ENCODE results near the gene C14orf119.
A peak's percentile ranks its signal among the peaks of the same experiment; 100 is the strongest.

C14orf119 gene, protein sequence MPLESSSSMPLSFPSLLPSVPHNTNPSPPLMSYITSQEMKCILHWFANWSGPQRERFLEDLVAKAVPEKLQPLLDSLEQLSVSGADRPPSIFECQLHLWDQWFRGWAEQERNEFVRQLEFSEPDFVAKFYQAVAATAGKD

GRCh38 chr14:23095196-23096108 lies at the start of gene C14orf119:
TSS of gene C14orf119 (plus strand) at chr14:23095505. CDS start at chr14:23097659, 2,154 bp downstream.
- peak; percentile 100 for DNase-seq (ENCODE audit: low spot score)

GRCh38 chr14:23047034-23047634 lies 48.2 kb upstream of the C14orf119 start:
- no peak for DNase-seq (ENCODE audit: low spot score)

DNA sequence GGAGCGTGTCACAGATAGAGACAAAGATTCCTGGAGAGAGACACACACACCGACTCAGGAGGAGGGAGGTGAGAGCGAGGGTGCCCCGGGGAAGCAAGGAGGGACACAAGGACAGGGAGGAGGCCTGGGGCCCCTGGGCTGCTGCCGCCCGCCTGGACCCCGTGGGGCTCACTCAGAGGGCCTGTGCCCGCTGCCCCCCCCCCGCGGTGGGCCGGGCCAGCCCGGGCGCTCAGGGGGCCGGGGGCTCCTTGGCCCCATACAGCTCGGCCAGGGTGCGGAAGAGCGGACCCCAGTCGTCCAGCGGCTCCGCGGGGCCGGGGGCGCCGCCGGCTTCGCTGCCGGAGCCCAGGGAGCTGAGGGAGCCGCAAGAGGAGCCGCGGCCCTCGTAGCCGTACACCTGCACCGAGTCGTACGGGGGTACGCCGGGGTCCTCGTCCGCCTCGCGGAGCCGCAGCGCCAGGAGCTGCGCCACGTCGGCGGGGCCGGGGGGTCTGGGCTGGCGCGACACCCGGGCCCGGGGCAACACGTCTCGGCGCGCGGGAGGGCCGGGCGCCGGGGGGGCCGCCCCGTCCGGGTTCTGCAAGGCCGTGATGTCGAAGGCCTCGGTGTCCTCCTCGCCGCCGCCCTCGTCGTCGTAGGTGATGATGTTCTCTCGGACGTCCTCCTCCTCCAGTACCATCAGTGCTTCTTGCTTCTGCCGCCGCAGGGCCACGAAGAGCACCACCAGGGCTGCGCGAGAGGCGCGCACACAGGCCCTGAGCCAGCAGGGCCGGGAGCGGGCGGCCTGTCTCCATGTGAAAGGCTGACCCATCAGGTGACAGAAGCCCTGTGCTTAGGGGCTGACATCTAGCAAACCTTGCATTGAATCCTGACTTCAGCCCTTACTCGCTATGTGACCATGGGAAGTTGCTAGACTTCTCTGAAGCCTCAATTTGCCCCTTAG lies 47.3 kb upstream of the C14orf119 start:
- no peak for DNase-seq (ENCODE audit: low spot score)

DNA sequence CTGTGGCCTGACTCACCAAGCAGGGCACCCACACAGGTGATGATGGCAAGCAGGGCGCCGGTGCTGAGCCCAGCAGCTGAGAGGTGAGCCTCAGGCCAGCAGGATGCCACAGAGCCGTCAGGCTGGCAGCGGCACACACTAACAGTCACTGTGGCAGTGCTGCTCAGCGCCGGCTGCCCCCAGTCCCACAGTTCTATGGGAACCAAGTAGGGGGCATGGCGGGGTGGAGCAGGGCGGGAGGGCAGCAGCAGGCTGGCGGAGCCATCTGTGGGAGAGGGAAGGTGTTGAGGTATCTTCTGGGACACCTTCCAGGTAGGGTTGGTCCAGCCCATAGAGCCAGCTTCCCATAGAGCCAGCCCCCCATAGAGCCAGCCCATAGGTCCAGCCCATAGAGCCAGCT lies 46.3 kb upstream of the C14orf119 start:
- DNase-seq (ENCODE audit: low spot score) = no peak

DNA sequence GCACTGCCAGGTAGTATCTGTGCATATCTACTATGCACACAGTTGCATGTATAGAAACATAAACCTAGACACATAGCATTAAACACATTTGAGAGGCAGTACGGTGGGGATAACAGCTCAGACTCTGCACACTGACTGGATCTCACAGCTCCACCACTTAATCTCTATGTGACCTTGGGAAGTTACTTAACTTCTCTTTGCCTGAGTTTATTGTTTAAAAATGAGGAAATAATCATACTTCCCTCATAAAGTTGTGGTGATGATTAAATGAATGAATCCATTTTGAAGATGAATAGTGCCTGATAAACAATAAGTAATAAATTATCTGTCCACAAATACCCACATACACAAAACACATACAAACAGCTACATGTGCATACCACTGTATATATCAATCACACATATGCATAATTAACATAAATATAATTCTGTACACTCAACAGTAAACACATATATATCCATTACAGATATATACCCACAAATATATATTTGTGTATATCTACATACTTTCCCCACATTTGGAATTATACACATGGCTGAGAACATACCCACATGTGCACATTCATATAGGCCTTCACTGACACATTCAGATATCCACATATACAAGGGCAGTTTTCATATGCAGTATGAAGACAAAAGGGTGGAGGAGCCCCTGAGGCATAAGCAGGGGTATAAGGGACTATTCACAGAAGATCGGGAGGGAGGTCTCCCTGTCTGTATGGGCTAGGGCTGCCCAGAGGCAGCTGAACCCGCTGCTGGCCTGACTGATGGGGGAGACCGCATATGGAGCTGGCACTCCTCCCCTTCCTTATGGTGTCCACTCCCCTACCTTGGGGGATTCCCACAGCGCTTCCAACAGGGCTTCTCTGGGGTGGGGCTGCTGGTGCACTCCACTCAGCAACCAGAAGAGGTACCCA lies 43.9 kb upstream of the C14orf119 start:
- DNase-seq (ENCODE audit: low spot score) = no peak

- no peak for DNase-seq (ENCODE audit: low spot score)
These were observed 43.1 kb upstream of the C14orf119 start for GRCh38 chr14:23052182-23052623.

GRCh38 chr14:23052671-23053070 lies 42.6 kb upstream of the C14orf119 start:
- DNase-seq (ENCODE audit: low spot score) = no peak

GRCh38 chr14:23053426-23053825 lies 41.9 kb upstream of the C14orf119 start:
- DNase-seq (ENCODE audit: low spot score) = no peak

DNA sequence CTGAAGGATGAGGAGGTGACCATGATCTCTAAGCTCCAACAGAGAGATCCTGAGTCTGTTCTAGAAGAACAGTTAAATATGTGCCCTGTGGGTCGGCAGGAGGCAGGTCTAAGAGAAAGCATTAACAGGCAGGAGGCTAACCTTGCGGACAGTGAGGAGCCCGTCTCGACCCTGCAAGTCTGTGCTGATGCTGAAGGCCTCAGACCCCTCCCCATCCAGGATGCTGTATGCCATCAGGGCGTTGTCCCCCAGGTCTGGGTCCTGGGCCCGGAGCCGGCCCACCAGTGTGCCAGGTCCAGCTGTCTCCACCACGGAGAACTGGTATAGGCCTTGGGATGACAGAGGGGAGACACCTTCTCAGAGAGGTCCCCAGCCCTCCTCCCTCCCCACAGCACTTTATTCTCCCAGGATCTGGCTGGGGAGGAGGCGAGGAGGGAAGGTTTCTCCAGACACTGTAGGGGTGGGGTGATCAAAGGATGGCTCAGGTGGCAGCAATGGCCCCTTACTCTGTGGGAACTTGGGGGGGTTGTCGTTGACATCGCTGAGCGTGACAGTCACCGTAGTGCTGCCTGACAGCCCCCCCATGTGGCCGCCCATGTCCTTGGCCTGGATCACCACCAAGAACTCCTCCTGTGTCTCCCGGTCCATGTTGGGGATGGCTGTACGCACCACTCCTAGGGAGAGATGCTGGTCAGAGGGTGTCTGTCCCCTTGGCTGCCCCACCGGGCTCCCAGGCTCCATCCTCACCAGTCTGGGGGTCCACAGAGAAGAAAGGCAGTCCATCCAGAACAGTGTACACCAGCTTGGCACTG lies 41.1 kb upstream of the C14orf119 start:
- DNase-seq (ENCODE audit: low spot score) = no peak

GRCh38 chr14:23055147-23055550 lies 40.2 kb upstream of the C14orf119 start:
- DNase-seq (ENCODE audit: low spot score) = no peak

DNA sequence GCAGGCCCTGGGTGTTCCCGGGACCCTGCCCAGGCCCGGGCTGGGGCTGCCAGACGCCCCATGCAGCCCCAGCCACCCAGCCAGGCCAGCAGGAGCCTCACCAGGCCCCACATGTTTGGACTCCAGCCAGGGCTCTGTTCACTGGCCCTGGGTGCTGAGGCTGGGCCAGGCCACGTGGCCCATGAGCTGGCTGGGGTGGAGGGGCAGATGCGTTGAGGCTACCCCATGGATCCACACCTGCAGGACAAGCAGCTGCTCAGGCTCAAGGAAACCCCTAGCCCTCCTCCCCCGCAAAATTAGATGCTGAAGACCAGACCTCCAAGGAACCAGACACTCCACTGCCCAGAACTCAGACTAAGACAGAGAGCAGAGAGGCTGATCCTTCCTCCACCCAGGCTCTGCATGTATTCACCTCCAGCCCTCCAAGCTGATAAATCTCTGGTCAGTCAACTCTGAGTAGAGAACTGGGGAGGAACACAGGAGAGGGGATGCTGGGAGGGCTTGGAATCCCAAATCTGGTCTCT lies 39.6 kb upstream of the C14orf119 start:
- no peak for DNase-seq (ENCODE audit: low spot score)

DNA sequence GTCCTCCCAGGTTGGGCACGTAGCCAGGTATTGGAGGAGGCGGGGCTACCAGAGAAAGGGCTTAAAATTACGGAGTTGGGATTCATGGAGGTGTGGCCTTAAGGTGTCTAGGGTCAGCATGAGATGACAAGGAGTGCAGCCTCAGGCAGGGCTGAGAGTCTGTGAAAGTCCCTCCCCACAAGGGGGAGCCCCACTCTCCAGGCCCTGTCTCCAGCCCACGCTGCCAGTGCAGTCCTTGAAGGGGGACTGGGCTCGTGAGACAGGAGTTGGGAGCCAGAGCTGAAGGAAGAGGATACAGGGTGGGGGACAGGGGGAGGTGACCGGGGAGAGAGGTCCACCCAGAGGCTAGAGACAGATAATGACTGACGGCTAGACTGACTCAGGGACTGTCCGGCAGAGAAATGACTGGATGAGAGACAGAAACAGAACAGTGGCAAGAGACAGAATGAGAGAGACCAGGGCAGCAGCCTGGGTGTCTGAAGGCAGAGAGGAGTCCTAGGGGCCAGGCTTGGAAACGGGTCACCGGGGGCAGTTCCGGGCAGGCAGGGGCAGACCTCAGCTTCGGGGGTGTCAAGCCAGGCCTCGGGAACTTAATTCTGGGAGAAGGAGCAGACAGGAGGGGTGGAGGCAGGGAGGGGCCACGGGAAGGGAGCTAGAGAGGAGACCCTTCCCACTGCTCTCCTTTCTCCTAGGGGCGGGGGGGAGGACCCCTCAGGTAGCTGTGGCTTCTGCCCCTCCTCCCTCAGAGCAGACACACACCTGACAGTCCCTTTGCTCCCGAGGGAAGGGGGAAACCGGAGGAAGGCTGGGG lies 39.0 kb upstream of the C14orf119 start:
- peak; percentile 53 for DNase-seq (ENCODE audit: low spot score)

- DNase-seq (ENCODE audit: low spot score) = no peak
These were observed 38.1 kb upstream of the C14orf119 start, which contains the start of gene CDH24 for GRCh38 chr14:23056956-23057756. TSS of gene CDH24 (minus strand) at chr14:23057520. CDS start at chr14:23055733, 1,787 bp downstream.

DNA sequence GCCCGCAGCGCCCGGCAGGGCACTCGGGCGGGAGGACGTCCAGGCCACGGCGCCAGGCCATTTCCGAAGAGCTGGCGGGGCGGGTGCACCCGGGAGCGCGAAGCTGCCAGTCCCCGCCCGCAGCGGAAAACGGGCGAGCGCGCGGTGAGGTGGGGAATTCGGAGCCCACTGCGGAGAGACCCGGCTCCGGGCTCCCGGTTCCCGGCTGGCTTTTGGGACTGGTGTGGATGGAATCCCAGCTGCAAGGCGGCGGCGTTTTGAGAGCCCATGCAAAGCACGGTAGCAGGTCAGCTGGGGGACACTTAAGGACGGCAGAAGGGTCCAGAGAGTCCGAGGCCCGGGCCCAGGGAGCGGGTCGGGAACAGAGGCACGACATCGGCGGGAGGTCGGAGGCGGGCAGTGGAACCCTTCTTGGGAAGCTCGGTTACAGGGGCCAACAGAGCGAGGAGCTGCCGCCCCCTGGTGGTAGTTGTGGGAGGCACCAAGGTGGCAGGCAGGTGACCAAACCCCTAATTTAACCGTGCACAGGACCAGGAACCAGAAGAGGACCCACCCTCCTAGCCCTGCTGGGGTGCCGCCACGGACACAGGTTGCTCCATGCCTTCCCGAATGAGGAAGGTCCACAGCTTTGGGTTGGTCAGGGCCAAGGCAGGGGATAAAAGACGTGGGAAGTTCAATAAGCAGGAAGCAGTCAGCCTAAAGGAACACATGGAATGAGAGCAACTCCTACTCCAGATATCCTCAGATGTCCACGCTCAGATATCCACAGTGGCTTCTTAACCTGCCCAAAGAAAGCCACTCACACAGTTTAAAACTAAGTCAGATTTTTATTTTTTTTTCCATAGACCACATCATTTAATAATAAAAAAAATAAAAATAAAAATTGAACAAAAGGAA lies 37.3 kb upstream of the C14orf119 start:
- peak; percentile 75 for DNase-seq (ENCODE audit: low spot score)

- no peak for DNase-seq (ENCODE audit: low spot score)
These were observed 36.4 kb upstream of the C14orf119 start for GRCh38 chr14:23058654-23059504.
